ENCODE measurements around the gene TLX1.
A peak's percentile ranks its signal among the peaks of the same experiment; 100 is the strongest.
"Not testable (repeated sequence)": the region's sequence is repeated elsewhere in the genome, so short reads cannot be mapped to it uniquely, and the experiment has no call there.

Gene TLX1

GRCh38 chr10:101145750-101146391 is 14.8 kb downstream of the TLX1 start:
- Histone ChIP-seq H3K27me3 (ENCODE audit: control insufficient read depth, insufficient read depth, low read length) (peaks cover 82% of the 10 kb centered on the region), H3K9me3 (replicated peaks; ENCODE audit: low read length) (peaks cover 10% of the 10 kb centered on the region)

GRCh38 chr10:101146392-101147251 is 15.5 kb downstream of the TLX1 start:
- Histone ChIP-seq H3K27me3 (ENCODE audit: control insufficient read depth, insufficient read depth, low read length) (peaks cover 82% of the 10 kb centered on the region), H3K4me2 (ENCODE audit: low read length) (peak overlapping the region; percentile 35), H3K36me3 (ENCODE audit: insufficient read depth, low read length) (no peaks in the 10 kb centered on the region), H3K9me3 (replicated peaks; ENCODE audit: low read length) (peaks cover 10% of the 10 kb centered on the region), H3K4me1 (ENCODE audit: control insufficient read depth, insufficient read depth, low read length) (peaks cover 3% of the 10 kb centered on the region), H3K4me3 (ENCODE audit: low read length) (no peak overlapping the region), H3K9ac (ENCODE audit: low read depth, low read length) (no peak overlapping the region)

More at GRCh38 chr10:101145750-101146391, 14.8 kb downstream of the TLX1 start:
- H3K9ac ChIP-seq (ENCODE audit: low read depth, low read length): no peak overlapping the region
- peaks cover 3% of the 10 kb centered on the region for H3K4me1 ChIP-seq (ENCODE audit: control insufficient read depth, insufficient read depth, low read length)
- H3K36me3 ChIP-seq (ENCODE audit: insufficient read depth, low read length): no peaks in the 10 kb centered on the region
- H3K4me3 ChIP-seq (ENCODE audit: low read length): no peak overlapping the region
- peak overlapping the region; percentile 35 for H3K4me2 ChIP-seq (ENCODE audit: low read length)

DNA sequence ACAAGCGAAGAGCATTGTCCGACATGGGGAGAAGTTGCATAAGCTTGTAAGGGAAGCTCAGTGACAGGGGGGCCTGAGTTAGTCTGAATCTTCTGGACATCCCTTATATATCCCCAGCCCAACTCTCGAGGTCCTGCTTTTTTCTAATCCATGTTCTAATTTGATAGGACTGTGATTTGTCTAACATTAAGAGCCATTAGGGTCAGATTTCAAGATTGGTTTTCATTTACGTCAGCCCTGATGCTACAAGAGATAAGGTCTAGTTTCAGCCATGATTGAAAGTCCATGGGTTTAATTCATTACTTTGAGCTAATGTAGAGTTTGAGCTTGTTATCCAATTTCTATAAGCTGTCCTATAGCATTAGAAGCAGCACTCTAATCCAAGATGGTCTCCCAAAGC is 20.3 kb downstream of the TLX1 start:
- Histone ChIP-seq H3K36me3 (ENCODE audit: insufficient read depth, low read length) (no peaks in the 10 kb centered on the region), H3K27me3 (ENCODE audit: control insufficient read depth, insufficient read depth, low read length) (peaks cover 73% of the 10 kb centered on the region), H3K4me3 (ENCODE audit: low read length) (no peak overlapping the region), H3K9me3 (replicated peaks; ENCODE audit: low read length) (peaks cover 10% of the 10 kb centered on the region), H3K4me1 (ENCODE audit: control insufficient read depth, insufficient read depth, low read length) (no peaks in the 10 kb centered on the region), H3K4me2 (ENCODE audit: low read length) (no peak overlapping the region), H3K9ac (ENCODE audit: low read depth, low read length) (no peak overlapping the region)

DNA sequence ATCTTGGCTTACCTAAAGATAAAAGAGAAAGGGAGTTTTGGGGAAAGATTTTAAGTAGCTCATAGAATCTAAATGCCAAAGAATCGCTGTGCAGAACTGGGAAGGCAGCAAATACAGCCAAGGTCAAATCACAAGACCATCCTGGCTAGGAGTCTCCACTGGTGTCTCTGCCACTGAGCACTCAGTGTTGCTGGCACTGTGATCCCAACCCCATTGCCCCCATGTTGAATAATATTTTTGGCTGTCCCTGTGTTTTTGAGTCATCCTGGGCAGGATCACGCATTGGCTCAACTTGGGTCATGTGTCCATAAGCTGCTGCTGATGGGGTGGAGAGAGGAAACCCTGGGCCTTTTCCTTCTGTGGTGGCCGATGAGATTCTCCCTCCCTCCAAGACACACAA is 21.2 kb downstream of the TLX1 start:
- Histone ChIP-seq H3K9ac (ENCODE audit: low read depth, low read length) (no peak overlapping the region), H3K9me3 (replicated peaks; ENCODE audit: low read length) (peaks cover 10% of the 10 kb centered on the region), H3K27me3 (ENCODE audit: control insufficient read depth, insufficient read depth, low read length) (peaks cover 70% of the 10 kb centered on the region), H3K4me2 (ENCODE audit: low read length) (no peak overlapping the region), H3K36me3 (ENCODE audit: insufficient read depth, low read length) (no peaks in the 10 kb centered on the region), H3K4me1 (ENCODE audit: control insufficient read depth, insufficient read depth, low read length) (no peaks in the 10 kb centered on the region), H3K4me3 (ENCODE audit: low read length) (no peak overlapping the region)

GRCh38 chr10:101154506-101154905 is 23.4 kb downstream of the TLX1 start:
- H3K36me3 ChIP-seq (ENCODE audit: insufficient read depth, low read length); H3K4me3 ChIP-seq (ENCODE audit: low read length); H3K9me3 ChIP-seq (replicated peaks; ENCODE audit: low read length); H3K4me2 ChIP-seq (ENCODE audit: low read length); H3K9ac ChIP-seq (ENCODE audit: low read depth, low read length); H3K4me1 ChIP-seq (ENCODE audit: control insufficient read depth, insufficient read depth, low read length): not testable (repeated sequence)
- peaks cover 71% of the 10 kb centered on the region for H3K27me3 ChIP-seq (ENCODE audit: control insufficient read depth, insufficient read depth, low read length)

GRCh38 chr10:101155896-101156295 is 24.8 kb downstream of the TLX1 start:
- no peaks in the 10 kb centered on the region for H3K36me3 ChIP-seq (ENCODE audit: insufficient read depth, low read length)
- no peak overlapping the region for H3K4me3 ChIP-seq (ENCODE audit: low read length)
- H3K9me3 ChIP-seq (replicated peaks; ENCODE audit: low read length): no peaks in the 10 kb centered on the region
- H3K4me1 ChIP-seq (ENCODE audit: control insufficient read depth, insufficient read depth, low read length): no peaks in the 10 kb centered on the region
- no peak overlapping the region for H3K4me2 ChIP-seq (ENCODE audit: low read length)
- H3K9ac ChIP-seq (ENCODE audit: low read depth, low read length): no peak overlapping the region
- H3K27me3 ChIP-seq (ENCODE audit: control insufficient read depth, insufficient read depth, low read length): peaks cover 75% of the 10 kb centered on the region

GRCh38 chr10:101157756-101158458 is 26.8 kb downstream of the TLX1 start:
- no peak overlapping the region for H3K4me2 ChIP-seq (ENCODE audit: low read length)
- H3K27me3 ChIP-seq (ENCODE audit: control insufficient read depth, insufficient read depth, low read length): peaks cover 73% of the 10 kb centered on the region
- H3K4me3 ChIP-seq (ENCODE audit: low read length): no peak overlapping the region
- H3K36me3 ChIP-seq (ENCODE audit: insufficient read depth, low read length): no peaks in the 10 kb centered on the region
- H3K4me1 ChIP-seq (ENCODE audit: control insufficient read depth, insufficient read depth, low read length): peaks cover 2% of the 10 kb centered on the region
- no peaks in the 10 kb centered on the region for H3K9me3 ChIP-seq (replicated peaks; ENCODE audit: low read length)
- no peak overlapping the region for H3K9ac ChIP-seq (ENCODE audit: low read depth, low read length)

- Histone ChIP-seq H3K36me3 (ENCODE audit: insufficient read depth, low read length) (no peaks in the 10 kb centered on the region), H3K9ac (ENCODE audit: low read depth, low read length) (no peak overlapping the region), H3K4me2 (ENCODE audit: low read length) (no peak overlapping the region), H3K4me3 (ENCODE audit: low read length) (no peak overlapping the region), H3K27me3 (ENCODE audit: control insufficient read depth, insufficient read depth, low read length) (peaks cover 73% of the 10 kb centered on the region), H3K4me1 (ENCODE audit: control insufficient read depth, insufficient read depth, low read length) (peaks cover 2% of the 10 kb centered on the region), H3K9me3 (replicated peaks; ENCODE audit: low read length) (no peaks in the 10 kb centered on the region)
Measured at GRCh38 chr10:101158459-101159058, 27.5 kb downstream of the TLX1 start.

- peaks cover 81% of the 10 kb centered on the region for H3K27me3 ChIP-seq (ENCODE audit: control insufficient read depth, insufficient read depth, low read length)
Measured at GRCh38 chr10:101161494-101162299, 30.6 kb downstream of the TLX1 start.

GRCh38 chr10:101162677-101163076 is 31.6 kb downstream of the TLX1 start:
- H3K9me3 ChIP-seq (replicated peaks; ENCODE audit: low read length): no peaks in the 10 kb centered on the region
- H3K4me1 ChIP-seq (ENCODE audit: control insufficient read depth, insufficient read depth, low read length): peaks cover 2% of the 10 kb centered on the region
- H3K36me3 ChIP-seq (ENCODE audit: insufficient read depth, low read length): no peaks in the 10 kb centered on the region
- H3K27me3 ChIP-seq (ENCODE audit: control insufficient read depth, insufficient read depth, low read length): peaks cover 81% of the 10 kb centered on the region
- H3K4me2 ChIP-seq (ENCODE audit: low read length): no peak overlapping the region
- H3K9ac ChIP-seq (ENCODE audit: low read depth, low read length): no peak overlapping the region
- no peak overlapping the region for H3K4me3 ChIP-seq (ENCODE audit: low read length)

More at GRCh38 chr10:101161494-101162299, 30.6 kb downstream of the TLX1 start:
- H3K36me3 ChIP-seq (ENCODE audit: insufficient read depth, low read length): no peaks in the 10 kb centered on the region
- peaks cover 2% of the 10 kb centered on the region for H3K4me1 ChIP-seq (ENCODE audit: control insufficient read depth, insufficient read depth, low read length)
- H3K9ac ChIP-seq (ENCODE audit: low read depth, low read length): no peak overlapping the region
- no peaks in the 10 kb centered on the region for H3K9me3 ChIP-seq (replicated peaks; ENCODE audit: low read length)
- peak overlapping the region; percentile 89 for H3K4me2 ChIP-seq (ENCODE audit: low read length)
- H3K4me3 ChIP-seq (ENCODE audit: low read length): peak overlapping the region; percentile 67
